Neural progenitor cell (in vitro differentiated cells): ENCODE measurements around the gene OMG.

Source experiments
- CTCF ChIP-seq: fragments of 200-600 bp; sonication (generic); IDR thresholded peaks from 2 replicates; pipeline ENCODE4 v1.5.1; 2017; ENCODE audit warnings: antibody characterized with exemption, mild to moderate bottlenecking
- EZH2 ChIP-seq: fragments of 200-600 bp; sonication (generic); IDR thresholded peaks from 2 replicates; pipeline ENCODE4 v1.6.1; 2017; ENCODE audit warnings: antibody characterized with exemption, mild to moderate bottlenecking, moderate library complexity
- EZH2phosphoT487 ChIP-seq: fragments of 200-600 bp; sonication (generic); IDR thresholded peaks from 2 replicates; pipeline ENCODE4 v1.6.1; 2017; ENCODE audit warnings: antibody characterized with exemption

- no peak for TF ChIP-seq EZH2
- TF ChIP-seq CTCF, result no peak
- no peak for TF ChIP-seq EZH2phosphoT487
Observed at GRCh38 chr17:31274252-31274651, 22.8 kb downstream of the OMG start.
